ENCODE measurements around the gene GPC1.

- TF ChIP-seq CTCF (IDR thresholded peaks at IDR 0.05; ENCODE audit: poor library complexity) (no peak), EZH2 (IDR thresholded peaks at IDR 0.05; ENCODE audit: borderline replicate concordance) (no peak)
These were observed 11.7 kb upstream of the GPC1 start for GRCh38 chr2:240423788-240424191.
